HG03439 (cell line): ENCODE measurements around the gene GPR84.

ENCODE experiments used
- ATAC-seq: cut with Tn5 transposase; IDR thresholded peaks from one replicate; pipeline ENCODE4 v1.9.1; 2021; ENCODE audit warnings: mild to moderate bottlenecking, moderate library complexity; ENCODE audit not compliant: unreplicated experiment

The GPR84 gene

GRCh38 chr12:54392485-54393206, 28.4 kb upstream of the GPR84 start:
- no peak for ATAC-seq

- ATAC-seq = no peak
Observed at GRCh38 chr12:54390668-54391551, 26.6 kb upstream of the GPR84 start.

- no peak for ATAC-seq
Observed at GRCh38 chr12:54390176-54390667, 25.9 kb upstream of the GPR84 start.

GRCh38 chr12:54389607-54390175, 25.4 kb upstream of the GPR84 start:
- no peak for ATAC-seq

- ATAC-seq = no peak
Observed at GRCh38 chr12:54389134-54389508, 24.8 kb upstream of the GPR84 start.

GRCh38 chr12:54388237-54389133, 24.2 kb upstream of the GPR84 start:
- no peak for ATAC-seq

- no peak for ATAC-seq
Observed at GRCh38 chr12:54387114-54387467, 22.8 kb upstream of the GPR84 start.

- ATAC-seq = no peak
Observed at GRCh38 chr12:54386403-54387113, 22.3 kb upstream of the GPR84 start.

- no peak for ATAC-seq
Observed at GRCh38 chr12:54385251-54385914, 21.1 kb upstream of the GPR84 start.

GRCh38 chr12:54384591-54385041, 20.3 kb upstream of the GPR84 start, which contains the start of gene ZNF385A:
Gene ZNF385A (minus strand): TSS chr12:54384733. CDS start chr12:54384514, 219 bp downstream.
- no peak for ATAC-seq

- ATAC-seq = no peak
Observed at GRCh38 chr12:54383041-54383609, 18.8 kb upstream of the GPR84 start.

GRCh38 chr12:54381136-54381535, 16.9 kb upstream of the GPR84 start:
- no peak for ATAC-seq

GRCh38 chr12:54379398-54380201, 15.3 kb upstream of the GPR84 start:
- ATAC-seq = peak; percentile 77

GRCh38 chr12:54378796-54379397, 14.6 kb upstream of the GPR84 start:
- ATAC-seq = no peak

GRCh38 chr12:54377797-54378515, 13.7 kb upstream of the GPR84 start:
- no peak for ATAC-seq

GRCh38 chr12:54377007-54377406, 12.7 kb upstream of the GPR84 start:
- no peak for ATAC-seq

GRCh38 chr12:54376596-54376995, 12.3 kb upstream of the GPR84 start:
- ATAC-seq = no peak
